GM21737 (cell line): Measurements from ENCODE around the gene ZFHX2.
"Not testable (repeated sequence)": the region's sequence is repeated elsewhere in the genome, so short reads cannot be mapped to it uniquely, and the experiment has no call there.

ENCODE experiments used
- ATAC-seq: cut with Tn5 transposase; IDR thresholded peaks from one replicate; pipeline ENCODE4 v1.9.1; 2021; ENCODE audit warnings: mild to moderate bottlenecking, moderate library complexity; ENCODE audit not compliant: unreplicated experiment

Gene ZFHX2

GRCh38 chr14:23551266-23552028 lies at the start of gene ZFHX2:
ZFHX2 (minus strand) TSS chr14:23551765; CDS start chr14:23535325, 16,440 bp downstream.
- peak; percentile 50 for ATAC-seq

- no peak for ATAC-seq
Observed at GRCh38 chr14:23600806-23601205, 49.2 kb upstream of the ZFHX2 start.

GRCh38 chr14:23600322-23600707 lies 48.8 kb upstream of the ZFHX2 start:
- no peak for ATAC-seq

- ATAC-seq = not testable (repeated sequence)
Observed at GRCh38 chr14:23594191-23594590, 42.6 kb upstream of the ZFHX2 start.

- ATAC-seq = no peak
Observed at GRCh38 chr14:23590198-23590597, 38.6 kb upstream of the ZFHX2 start.

- no peak for ATAC-seq
Observed at GRCh38 chr14:23589606-23590005, 38.0 kb upstream of the ZFHX2 start.

- peak; percentile 99 for ATAC-seq
Observed at GRCh38 chr14:23588884-23589598, 37.5 kb upstream of the ZFHX2 start.

- not testable (repeated sequence) for ATAC-seq
Observed at GRCh38 chr14:23584527-23585203, 33.1 kb upstream of the ZFHX2 start.

- not testable (repeated sequence) for ATAC-seq
Observed at GRCh38 chr14:23583761-23584526, 32.4 kb upstream of the ZFHX2 start.

GRCh38 chr14:23582906-23583760 lies 31.6 kb upstream of the ZFHX2 start:
- ATAC-seq = no peak

- ATAC-seq = no peak
Observed at GRCh38 chr14:23580948-23581281, 29.4 kb upstream of the ZFHX2 start.

- no peak for ATAC-seq
Observed at GRCh38 chr14:23580152-23580926, 28.8 kb upstream of the ZFHX2 start.

GRCh38 chr14:23579739-23580138 lies 28.2 kb upstream of the ZFHX2 start:
- ATAC-seq = no peak

- ATAC-seq = no peak
Observed at GRCh38 chr14:23579311-23579630, 27.7 kb upstream of the ZFHX2 start.

GRCh38 chr14:23578560-23579310 lies 27.2 kb upstream of the ZFHX2 start, which contains the start of gene JPH4:
JPH4 (minus strand) TSS chr14:23578790; CDS start chr14:23577453, 1,337 bp downstream.
- ATAC-seq = no peak

- no peak for ATAC-seq
Observed at GRCh38 chr14:23577710-23578392, 26.3 kb upstream of the ZFHX2 start.

- ATAC-seq = no peak
Observed at GRCh38 chr14:23577004-23577681, 25.6 kb upstream of the ZFHX2 start.
